KBM-7 (cell line): Measurements from ENCODE around the gene ESYT3.

ENCODE experiments used
- DNase-seq: peaks from one replicate; pipeline ENCODE4 v3.0.0-alpha.2; 2015
- in situ Hi-C: fragments of 300-500 bp; cut with MboI; formaldehyde crosslinking; loops from 2 replicates; pipeline ENCODE4 v1.14.3; 2020; ENCODE audit warnings: low sequenced_read_pairs, low pct_unique_long_range_greater_than_20kb, mixed read lengths

ESYT3 gene, protein sequence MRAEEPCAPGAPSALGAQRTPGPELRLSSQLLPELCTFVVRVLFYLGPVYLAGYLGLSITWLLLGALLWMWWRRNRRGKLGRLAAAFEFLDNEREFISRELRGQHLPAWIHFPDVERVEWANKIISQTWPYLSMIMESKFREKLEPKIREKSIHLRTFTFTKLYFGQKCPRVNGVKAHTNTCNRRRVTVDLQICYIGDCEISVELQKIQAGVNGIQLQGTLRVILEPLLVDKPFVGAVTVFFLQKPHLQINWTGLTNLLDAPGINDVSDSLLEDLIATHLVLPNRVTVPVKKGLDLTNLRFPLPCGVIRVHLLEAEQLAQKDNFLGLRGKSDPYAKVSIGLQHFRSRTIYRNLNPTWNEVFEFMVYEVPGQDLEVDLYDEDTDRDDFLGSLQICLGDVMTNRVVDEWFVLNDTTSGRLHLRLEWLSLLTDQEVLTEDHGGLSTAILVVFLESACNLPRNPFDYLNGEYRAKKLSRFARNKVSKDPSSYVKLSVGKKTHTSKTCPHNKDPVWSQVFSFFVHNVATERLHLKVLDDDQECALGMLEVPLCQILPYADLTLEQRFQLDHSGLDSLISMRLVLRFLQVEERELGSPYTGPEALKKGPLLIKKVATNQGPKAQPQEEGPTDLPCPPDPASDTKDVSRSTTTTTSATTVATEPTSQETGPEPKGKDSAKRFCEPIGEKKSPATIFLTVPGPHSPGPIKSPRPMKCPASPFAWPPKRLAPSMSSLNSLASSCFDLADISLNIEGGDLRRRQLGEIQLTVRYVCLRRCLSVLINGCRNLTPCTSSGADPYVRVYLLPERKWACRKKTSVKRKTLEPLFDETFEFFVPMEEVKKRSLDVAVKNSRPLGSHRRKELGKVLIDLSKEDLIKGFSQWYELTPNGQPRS

GRCh38 chr3:138434276-138434874 is at the start of gene ESYT3:
Gene ESYT3 (plus strand): TSS chr3:138434616. CDS start chr3:138434799, 183 bp downstream.
- DNase-seq = peak; percentile 86
- in situ Hi-C loops = no loop called here

DNA sequence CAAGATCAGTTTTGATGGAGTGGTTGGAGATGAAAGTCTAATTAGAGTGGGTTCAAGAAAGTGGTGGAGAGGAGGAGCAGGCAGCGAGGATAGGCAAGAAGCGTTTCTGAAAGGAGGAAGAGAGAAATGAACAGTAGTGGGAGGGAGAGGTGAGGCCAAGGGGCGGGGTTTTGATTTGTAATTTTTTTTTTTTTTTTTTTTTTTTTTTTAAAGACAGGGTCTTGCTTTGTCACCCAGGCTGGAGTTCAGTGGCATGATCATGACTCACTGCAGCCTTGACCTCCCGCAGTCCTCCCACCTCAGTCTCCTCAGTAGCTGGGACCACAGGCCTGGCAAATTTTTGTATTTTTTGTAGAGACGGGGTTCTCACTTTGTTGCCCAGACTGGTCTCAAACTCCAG is 49.4 kb upstream of the ESYT3 start:
- in situ Hi-C loops = no loop called here
- no peak for DNase-seq

DNA sequence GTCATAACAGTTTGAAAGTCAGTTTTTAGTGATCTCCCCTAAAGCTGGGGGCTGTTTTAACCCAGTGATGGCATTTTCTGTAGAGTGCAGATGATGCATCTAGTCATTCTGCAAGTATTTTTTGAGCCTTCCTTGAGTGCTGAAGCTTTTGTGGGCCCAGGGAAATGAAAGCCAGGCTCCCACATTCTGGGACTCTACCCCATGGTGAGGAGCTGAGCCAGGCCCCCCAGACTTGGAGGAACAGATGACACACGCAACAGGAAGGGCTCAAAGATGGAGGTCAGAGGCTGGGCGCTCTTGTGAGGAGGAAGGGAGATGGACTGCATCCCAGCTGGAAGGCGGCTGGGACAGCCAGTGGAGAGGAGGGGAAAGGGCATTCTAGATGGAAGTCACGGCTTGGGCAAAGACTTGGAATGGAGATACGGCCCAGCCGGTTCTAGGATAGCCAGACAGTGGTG is 45.2 kb upstream of the ESYT3 start:
- in situ Hi-C loops = no loop called here
- no peak for DNase-seq

- DNase-seq = no peak
- in situ Hi-C loops = no loop called here
Measured at GRCh38 chr3:138389841-138390581, 44.4 kb upstream of the ESYT3 start.

GRCh38 chr3:138390582-138390932 is 43.9 kb upstream of the ESYT3 start:
- in situ Hi-C loops = no loop called here
- DNase-seq = no peak

DNA sequence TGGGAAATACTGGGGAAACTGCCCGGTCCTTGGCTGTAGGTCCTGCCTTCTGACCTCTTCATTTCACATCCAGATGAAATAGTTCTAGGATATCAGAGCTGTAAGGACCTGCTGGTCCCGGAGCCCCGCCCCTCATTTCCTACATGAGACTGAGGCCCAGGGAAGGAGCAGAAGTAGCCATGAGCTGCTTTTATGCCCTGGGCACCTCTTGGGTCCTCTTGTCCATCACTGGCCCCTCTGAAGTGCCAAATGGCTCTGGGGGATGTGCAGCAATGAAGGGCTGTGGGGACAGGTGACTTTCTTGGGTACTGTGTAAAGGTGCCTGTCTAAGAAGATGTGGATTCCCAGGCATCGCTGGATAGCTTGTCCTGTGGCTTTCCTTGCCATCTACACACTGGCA is 40.3 kb upstream of the ESYT3 start:
- in situ Hi-C loops = no loop called here
- DNase-seq = no peak

DNA sequence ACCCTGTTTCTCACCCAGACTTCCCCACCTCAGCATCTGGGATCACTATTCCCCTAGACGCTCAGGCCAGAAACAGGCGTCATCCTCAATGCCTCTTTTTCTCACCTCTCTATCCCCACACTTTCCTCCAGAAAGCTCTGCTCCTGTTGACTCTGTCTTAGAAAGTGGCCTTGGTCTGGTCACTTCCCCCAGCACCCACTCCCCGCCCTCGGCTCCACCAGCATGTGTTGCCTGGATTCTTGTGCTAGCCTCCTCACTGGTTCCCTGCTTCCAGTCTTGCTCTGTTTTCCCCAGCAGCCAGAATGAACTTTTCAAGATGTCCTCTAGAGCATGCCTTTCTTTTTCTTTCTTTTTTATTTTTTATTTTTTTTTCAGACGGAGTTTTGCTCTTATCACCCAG is 39.7 kb upstream of the ESYT3 start:
- DNase-seq = no peak
- in situ Hi-C loops = no loop called here

GRCh38 chr3:138395865-138396751 is 38.3 kb upstream of the ESYT3 start:
- in situ Hi-C loops = no loop called here
- no peak for DNase-seq

GRCh38 chr3:138396752-138397410 is 37.5 kb upstream of the ESYT3 start:
- peak; percentile 35 for DNase-seq
- in situ Hi-C loops = no loop called here

GRCh38 chr3:138397983-138398382 is 36.4 kb upstream of the ESYT3 start:
- DNase-seq = no peak
- in situ Hi-C loops = no loop called here

- DNase-seq = no peak
- in situ Hi-C loops = no loop called here
Measured at GRCh38 chr3:138398791-138399575, 35.4 kb upstream of the ESYT3 start.

GRCh38 chr3:138399766-138400165 is 34.6 kb upstream of the ESYT3 start:
- no peak for DNase-seq
- in situ Hi-C loops = no loop called here

DNA sequence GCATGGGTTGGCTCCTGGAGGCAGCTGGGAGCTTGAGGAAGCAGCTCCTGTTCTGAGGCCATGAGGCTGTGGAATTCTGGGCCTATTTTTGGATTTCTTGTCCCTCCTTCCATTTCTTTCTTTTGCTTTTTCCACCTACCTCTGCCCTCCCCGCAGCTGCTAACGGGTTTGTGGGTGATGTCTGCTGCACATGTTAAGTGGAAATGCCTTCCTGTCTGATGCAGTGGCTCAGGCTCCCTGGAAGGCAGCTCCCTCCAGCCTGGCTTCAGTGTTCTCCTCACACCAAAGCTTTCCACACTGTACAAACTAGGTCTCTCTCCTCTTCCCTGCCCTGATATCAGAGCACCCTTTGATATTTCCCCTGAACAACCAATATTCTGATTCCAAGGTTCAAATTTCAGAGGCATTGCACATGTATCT is 33.8 kb upstream of the ESYT3 start:
- in situ Hi-C loops = no loop called here

GRCh38 chr3:138401834-138402233 is 32.6 kb upstream of the ESYT3 start:
- no peak for DNase-seq
- in situ Hi-C loops = no loop called here

More for the DNA sequence above, 33.8 kb upstream of the ESYT3 start:
- no peak for DNase-seq

- DNase-seq = no peak
- in situ Hi-C loops = no loop called here
Measured at GRCh38 chr3:138404121-138404520, 30.3 kb upstream of the ESYT3 start.

GRCh38 chr3:138405001-138405400 is 29.4 kb upstream of the ESYT3 start:
- no peak for DNase-seq
- in situ Hi-C loops = no loop called here

- in situ Hi-C loops = no loop called here
Measured at GRCh38 chr3:138405486-138405885, 28.9 kb upstream of the ESYT3 start.

More at GRCh38 chr3:138405486-138405885, 28.9 kb upstream of the ESYT3 start:
- no peak for DNase-seq
